HEK293 (cell line): Measurements from ENCODE around the gene TNIP3.

ENCODE experiments used
- CTCF ChIP-seq: fragments of 450-650 bp; formaldehyde crosslinking; IDR thresholded peaks from 2 replicates; pipeline ENCODE4 v1.5.1; 2016; ENCODE audit warnings: missing biosample characterization, missing genetic modification characterization
- ZBTB11 ChIP-seq: fragments of 450-650 bp; formaldehyde crosslinking; conservative IDR thresholded peaks from 2 replicates; pipeline ENCODE4 v1.5.1; 2016; ENCODE audit warnings: low read depth, missing biosample characterization, missing genetic modification characterization
- ZFP69B ChIP-seq: fragments of 450-650 bp; formaldehyde crosslinking; IDR thresholded peaks from 2 replicates; pipeline ENCODE4 v1.5.1; 2016; ENCODE audit warnings: missing biosample characterization, missing genetic modification characterization
- ZNF157 ChIP-seq: fragments of 450-650 bp; formaldehyde crosslinking; IDR thresholded peaks from 2 replicates; pipeline ENCODE4 v1.5.1; 2016; ENCODE audit warnings: missing biosample characterization, missing genetic modification characterization
- ZNF184 ChIP-seq: fragments of 450-650 bp; IDR thresholded peaks from 2 replicates; pipeline ENCODE4 v1.5.1; 2018; ENCODE audit warnings: missing biosample characterization, mild to moderate bottlenecking, missing genetic modification characterization
- ZNF2 ChIP-seq: fragments of 450-650 bp; formaldehyde crosslinking; IDR thresholded peaks from 2 replicates; pipeline ENCODE4 v1.5.1; 2016; ENCODE audit warnings: missing biosample characterization, missing genetic modification characterization
- ZNF280D ChIP-seq: fragments of 450-650 bp; formaldehyde crosslinking; IDR thresholded peaks from 2 replicates; pipeline ENCODE4 v1.5.1; 2016; ENCODE audit warnings: missing biosample characterization, missing genetic modification characterization
- ZNF433 ChIP-seq: fragments of 450-650 bp; formaldehyde crosslinking; IDR thresholded peaks from 2 replicates; pipeline ENCODE4 v1.5.1; 2016; ENCODE audit warnings: missing biosample characterization, missing genetic modification characterization, low read depth
- ZNF626 ChIP-seq: fragments of 450-650 bp; sonication (Bioruptor Pico); formaldehyde crosslinking; IDR thresholded peaks from 2 replicates; pipeline ENCODE4 v1.5.1; 2018; ENCODE audit warnings: missing biosample characterization, missing genetic modification characterization, inconsistent platforms
- ZNF830 ChIP-seq: fragments of 450-650 bp; IDR thresholded peaks from 2 replicates; pipeline ENCODE4 v1.5.0; 2018; ENCODE audit warnings: missing biosample characterization, missing genetic modification characterization, low read depth, mild to moderate bottlenecking, moderate library complexity

- TF ChIP-seq ZNF280D (tag by site-specific recombination): no peak
- TF ChIP-seq ZFP69B (tag by site-specific recombination): no peak
- no peak for TF ChIP-seq CTCF (tag by site-specific recombination)
- TF ChIP-seq ZBTB11: no peak
- no peak for TF ChIP-seq ZNF626 (tag by site-specific recombination)
- no peak for TF ChIP-seq ZNF2 (tag by site-specific recombination)
- TF ChIP-seq ZNF157 (tag by site-specific recombination): no peak
- TF ChIP-seq ZNF433 (tag by site-specific recombination): no peak
- no peak for TF ChIP-seq ZNF184 (tag by site-specific recombination)
- no peak for TF ChIP-seq ZNF830 (tag by site-specific recombination)
These were observed 10.0 kb downstream of the TNIP3 start for GRCh38 chr4:121154103-121154515.
